ENCODE measurements around the gene PRICKLE1.

The PRICKLE1 gene

GRCh38 chr12:42589465-42590329 is at the start of gene PRICKLE1:
PRICKLE1 (minus strand) TSS chr12:42589746; CDS start chr12:42472516, 117,230 bp downstream.
- no peak for DNase-seq (ENCODE audit: low read depth in 2 of 2)

- no peak for DNase-seq (ENCODE audit: low read depth in 2 of 2)
Observed at GRCh38 chr12:42638697-42639096, 49.2 kb upstream of the PRICKLE1 start.

- no peak for DNase-seq (ENCODE audit: low read depth in 2 of 2)
Observed at GRCh38 chr12:42638011-42638410, 48.5 kb upstream of the PRICKLE1 start.

GRCh38 chr12:42636993-42637392 is 47.4 kb upstream of the PRICKLE1 start:
- DNase-seq (ENCODE audit: low read depth in 2 of 2), result no peak

GRCh38 chr12:42633594-42633993 is 44.0 kb upstream of the PRICKLE1 start:
- no peak for DNase-seq (ENCODE audit: low read depth in 2 of 2)

- DNase-seq (ENCODE audit: low read depth in 2 of 2), result no peak
Observed at GRCh38 chr12:42631513-42631912, 42.0 kb upstream of the PRICKLE1 start.

GRCh38 chr12:42630314-42630713 is 40.8 kb upstream of the PRICKLE1 start:
- DNase-seq (ENCODE audit: low read depth in 2 of 2), result no peak

- no peak for DNase-seq (ENCODE audit: low read depth in 2 of 2)
Observed at GRCh38 chr12:42627151-42627550, 37.6 kb upstream of the PRICKLE1 start.

- no peak for DNase-seq (ENCODE audit: low read depth in 2 of 2)
Observed at GRCh38 chr12:42625611-42626010, 36.1 kb upstream of the PRICKLE1 start.

- no peak for DNase-seq (ENCODE audit: low read depth in 2 of 2)
Observed at GRCh38 chr12:42617622-42618021, 28.1 kb upstream of the PRICKLE1 start.

GRCh38 chr12:42615006-42615405 is 25.5 kb upstream of the PRICKLE1 start:
- no peak for DNase-seq (ENCODE audit: low read depth in 2 of 2)

- DNase-seq (ENCODE audit: low read depth in 2 of 2), result no peak
Observed at GRCh38 chr12:42612231-42612613, 22.7 kb upstream of the PRICKLE1 start.

GRCh38 chr12:42611571-42612230 is 22.2 kb upstream of the PRICKLE1 start:
- DNase-seq (ENCODE audit: low read depth in 2 of 2), result no peak

- no peak for DNase-seq (ENCODE audit: low read depth in 2 of 2)
Observed at GRCh38 chr12:42609605-42610004, 20.1 kb upstream of the PRICKLE1 start.

- DNase-seq (ENCODE audit: low read depth in 2 of 2), result no peak
Observed at GRCh38 chr12:42608196-42608825, 18.8 kb upstream of the PRICKLE1 start.

GRCh38 chr12:42607584-42608058 is 18.1 kb upstream of the PRICKLE1 start:
- no peak for DNase-seq (ENCODE audit: low read depth in 2 of 2)

- no peak for DNase-seq (ENCODE audit: low read depth in 2 of 2)
Observed at GRCh38 chr12:42606471-42606870, 16.9 kb upstream of the PRICKLE1 start.

GRCh38 chr12:42605685-42606084 is 16.1 kb upstream of the PRICKLE1 start:
- DNase-seq (ENCODE audit: low read depth in 2 of 2), result no peak

GRCh38 chr12:42603246-42603990 is 13.9 kb upstream of the PRICKLE1 start:
- no peak for DNase-seq (ENCODE audit: low read depth in 2 of 2)

GRCh38 chr12:42593874-42594273 is 4.3 kb upstream of the PRICKLE1 start:
- no peak for DNase-seq (ENCODE audit: low read depth in 2 of 2)

- no peak for DNase-seq (ENCODE audit: low read depth in 2 of 2)
Observed at GRCh38 chr12:42590330-42590934, 886 bp upstream of the PRICKLE1 start.
